ENCODE results near the gene IQCM. TPM values are rescaled to one million over a fixed set of nuclear protein-coding genes. Genes with fewer than 3 reads are reported as not detected.

The IQCM gene
- total RNA-seq, 1 donor from 2014 or later: not detected

DNA sequence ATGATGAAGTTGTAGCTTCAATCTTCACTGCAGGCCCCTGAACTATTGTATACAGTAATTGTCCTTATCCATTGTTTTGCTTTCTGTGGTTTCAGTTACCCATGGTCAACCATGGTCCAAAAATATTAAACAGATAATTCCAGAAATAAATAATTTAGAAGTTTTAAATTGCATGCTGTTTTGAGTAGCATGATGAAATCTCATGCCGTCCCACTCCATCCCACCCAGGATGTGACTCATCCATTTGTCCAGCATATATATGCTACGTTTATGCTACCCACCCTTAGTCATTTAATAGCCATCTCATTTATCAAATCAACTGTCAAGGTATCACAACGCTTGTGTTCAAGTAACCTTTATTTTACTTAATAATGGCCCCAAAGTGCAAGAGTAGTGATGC lies 34.5 kb downstream of the IQCM start:
- DNase-seq (ENCODE audit: extremely low read depth, low read depth, low spot score): no peak

DNA sequence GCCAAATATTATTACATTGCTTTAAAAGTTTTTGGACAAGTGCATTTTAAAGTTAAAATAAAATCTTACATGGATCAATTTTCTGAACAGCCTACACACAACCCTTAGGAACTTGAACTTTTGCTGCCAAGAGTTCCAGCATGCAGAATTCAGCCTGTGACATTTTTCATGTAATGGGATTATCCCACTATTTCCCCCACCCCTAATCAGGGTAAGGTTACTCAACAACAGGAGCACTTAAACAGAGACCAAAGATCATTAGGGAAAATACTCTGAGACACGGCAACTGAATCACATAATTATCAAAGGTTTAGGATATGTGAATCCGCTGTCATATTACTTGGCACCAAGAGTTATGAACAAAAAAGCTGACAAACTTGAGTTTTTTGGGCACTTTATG lies 47.2 kb downstream of the IQCM start:
- DNase-seq (ENCODE audit: extremely low read depth, low read depth, low spot score): no peak

DNA sequence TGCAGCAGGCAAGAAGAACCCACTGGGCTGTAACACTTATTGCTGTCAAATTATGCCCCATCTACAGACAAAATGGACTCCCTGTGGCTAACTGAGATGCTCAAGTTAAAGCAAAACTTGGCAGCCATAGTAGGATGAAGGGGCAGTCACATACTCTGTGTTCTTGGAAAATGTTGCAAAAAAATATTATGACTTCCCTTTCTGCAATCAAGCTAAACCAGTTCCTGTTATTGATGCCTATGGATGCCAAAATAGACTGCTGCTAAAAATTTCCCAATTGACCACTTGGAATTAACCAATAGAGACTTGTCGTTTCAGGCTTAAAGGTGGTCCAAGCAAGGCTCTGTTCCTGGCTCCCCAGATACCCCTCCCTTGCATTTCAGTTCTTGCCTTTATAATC lies 49.5 kb downstream of the IQCM start:
- DNase-seq (ENCODE audit: extremely low read depth, low read depth, low spot score): no peak

DNA sequence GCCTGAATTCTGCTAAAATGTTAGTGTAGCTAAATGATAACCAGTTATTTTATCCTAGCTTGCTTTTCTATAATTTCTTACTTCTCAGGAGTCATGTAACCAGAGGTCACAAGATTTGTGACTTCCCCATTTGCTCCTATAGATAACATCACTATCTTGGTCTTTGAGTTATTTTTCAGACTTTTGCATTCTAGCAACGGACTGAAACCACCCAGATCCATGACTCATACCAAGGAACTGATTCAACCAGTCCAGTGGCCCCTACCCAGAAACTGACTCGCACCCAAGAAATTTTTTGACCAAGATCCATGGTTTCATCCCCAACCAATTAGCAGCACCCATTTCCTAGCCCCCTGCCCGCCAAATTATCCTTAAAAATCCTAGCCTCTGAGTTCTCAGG lies 50.0 kb downstream of the IQCM start:
- no peak for DNase-seq (ENCODE audit: extremely low read depth, low read depth, low spot score)

DNA sequence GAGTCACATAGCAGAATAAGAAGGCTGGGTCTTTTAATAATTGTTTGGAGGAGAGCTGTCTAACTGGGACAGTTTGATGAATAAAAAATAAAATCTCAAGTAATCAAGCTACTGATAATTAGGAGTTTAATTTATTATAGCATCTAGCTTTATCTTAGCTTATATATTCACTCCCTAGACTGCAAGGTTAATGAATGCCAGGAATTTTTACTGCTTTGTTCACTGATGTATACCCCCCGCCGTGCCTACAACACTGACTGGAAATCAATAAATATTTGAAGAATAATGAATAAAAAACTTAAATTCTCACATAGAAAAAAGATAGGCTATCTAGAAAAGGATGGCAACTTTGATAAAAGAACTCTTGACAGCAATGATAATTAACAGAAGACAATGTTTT lies 59.7 kb downstream of the IQCM start:
- no peak for DNase-seq (ENCODE audit: extremely low read depth, low read depth, low spot score)

DNA sequence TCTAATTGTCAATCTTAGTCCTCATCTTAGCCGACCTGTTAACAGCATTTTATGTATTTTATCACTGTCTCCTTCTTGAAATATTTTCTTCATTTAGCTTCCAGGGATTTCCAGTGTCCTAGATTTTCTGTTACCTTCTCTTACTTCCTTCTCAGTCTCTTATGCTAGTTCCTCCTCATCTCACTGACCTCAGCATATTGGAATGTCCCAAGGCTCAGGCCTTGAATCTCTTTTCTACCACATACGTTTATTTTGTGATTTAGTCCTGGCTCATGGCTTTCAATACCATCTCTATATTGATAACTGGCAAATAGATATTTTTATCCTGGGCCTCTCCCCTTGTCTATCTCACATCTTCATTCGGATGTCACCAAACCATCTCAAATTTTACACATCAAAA lies 61.1 kb downstream of the IQCM start:
- DNase-seq (ENCODE audit: extremely low read depth, low read depth, low spot score): no peak

DNA sequence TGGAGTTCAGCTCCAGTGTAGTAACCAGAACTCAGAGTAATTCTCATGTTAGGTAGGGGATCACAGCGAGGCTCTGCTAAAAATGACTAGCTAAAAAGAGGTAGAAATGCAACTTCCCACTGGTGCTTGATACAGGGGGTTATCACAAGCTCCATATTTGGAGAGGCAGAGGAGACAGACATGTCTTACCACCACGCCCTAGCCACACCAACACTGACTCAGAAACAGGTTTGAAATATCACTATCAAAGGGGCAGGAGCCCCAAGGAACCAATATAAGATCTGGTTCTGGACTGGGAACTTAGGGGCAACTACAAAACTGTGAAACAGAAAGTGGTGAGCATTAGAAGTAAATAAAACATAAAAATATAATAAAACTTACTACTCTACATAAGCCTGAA lies 62.9 kb downstream of the IQCM start:
- no peak for DNase-seq (ENCODE audit: extremely low read depth, low read depth, low spot score)

DNA sequence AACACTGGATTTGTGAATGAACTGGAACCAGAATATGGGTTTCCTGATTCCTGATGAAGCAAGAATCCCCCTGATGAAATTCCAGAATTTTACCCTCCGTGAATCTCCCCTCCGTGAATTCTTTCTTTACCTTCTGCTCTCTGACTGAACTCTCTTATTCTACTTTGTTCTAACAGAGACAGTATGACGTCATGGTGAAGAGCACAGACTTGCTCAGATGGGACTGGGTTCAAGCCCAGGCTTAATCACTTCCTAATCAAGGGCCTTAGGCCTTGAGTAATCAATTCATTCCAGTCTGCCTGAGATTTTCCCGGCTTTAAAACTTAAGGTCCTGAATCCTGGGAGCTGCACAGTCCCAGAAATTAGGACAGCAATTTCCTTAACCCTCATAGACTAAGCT lies 64.5 kb downstream of the IQCM start:
- DNase-seq (ENCODE audit: extremely low read depth, low read depth, low spot score): no peak

DNA sequence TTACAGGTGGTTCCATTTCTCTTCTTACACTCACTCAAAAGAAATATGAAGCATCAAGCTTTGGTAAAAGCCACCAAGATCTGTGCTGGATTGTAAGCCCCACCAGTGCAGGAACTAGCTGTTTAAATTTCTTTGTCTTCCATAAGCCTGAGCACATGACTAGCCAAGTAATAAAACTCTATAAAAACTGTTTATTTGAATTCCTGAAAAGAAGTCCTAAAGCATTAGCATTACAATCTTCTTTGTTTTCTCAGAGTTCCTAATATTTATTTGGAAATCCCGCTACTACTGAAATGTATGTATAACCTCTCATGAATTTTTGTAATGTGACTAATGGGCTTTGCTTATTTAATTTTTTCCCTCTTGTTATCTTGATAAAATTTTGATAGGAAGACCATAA lies 65.9 kb downstream of the IQCM start:
- DNase-seq (ENCODE audit: extremely low read depth, low read depth, low spot score): no peak

DNA sequence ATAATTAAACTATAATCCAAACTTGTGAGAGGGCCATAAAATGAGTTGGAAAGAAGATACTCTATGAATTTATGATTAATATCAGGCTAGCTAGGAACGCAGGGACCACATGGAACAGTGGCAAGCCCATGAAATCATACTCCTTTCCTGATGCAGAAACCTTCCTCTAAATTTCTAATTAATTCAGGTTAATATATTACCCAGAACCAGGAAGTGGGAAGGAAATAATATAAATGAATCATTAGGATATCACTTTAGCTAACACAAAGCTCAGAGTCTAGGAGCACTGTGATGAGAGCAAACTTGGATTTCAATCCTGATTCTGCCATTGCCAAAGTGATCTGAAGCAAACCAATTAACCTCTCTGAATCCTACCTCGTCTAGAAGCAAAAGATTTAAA lies 68.0 kb downstream of the IQCM start:
- no peak for DNase-seq (ENCODE audit: extremely low read depth, low read depth, low spot score)

DNA sequence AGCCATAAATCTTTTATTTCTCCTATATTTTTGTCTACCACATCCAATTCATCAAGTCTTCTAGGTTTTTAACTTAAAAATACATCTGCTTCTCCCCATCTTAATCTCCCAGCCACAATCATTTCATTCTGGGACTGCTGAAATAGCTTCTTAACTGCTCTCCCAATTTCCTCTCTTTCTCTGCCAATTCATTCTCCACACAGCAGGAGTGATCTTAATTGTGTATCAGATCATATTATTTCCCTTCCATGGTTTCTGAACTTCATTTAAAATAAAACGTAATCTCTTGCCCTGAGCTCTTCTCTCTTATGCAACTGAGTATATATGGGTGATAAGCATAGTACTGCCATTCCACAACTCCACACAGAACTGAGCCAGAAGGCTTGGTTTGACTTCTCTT lies 69.4 kb downstream of the IQCM start:
- DNase-seq (ENCODE audit: extremely low read depth, low read depth, low spot score): no peak

DNA sequence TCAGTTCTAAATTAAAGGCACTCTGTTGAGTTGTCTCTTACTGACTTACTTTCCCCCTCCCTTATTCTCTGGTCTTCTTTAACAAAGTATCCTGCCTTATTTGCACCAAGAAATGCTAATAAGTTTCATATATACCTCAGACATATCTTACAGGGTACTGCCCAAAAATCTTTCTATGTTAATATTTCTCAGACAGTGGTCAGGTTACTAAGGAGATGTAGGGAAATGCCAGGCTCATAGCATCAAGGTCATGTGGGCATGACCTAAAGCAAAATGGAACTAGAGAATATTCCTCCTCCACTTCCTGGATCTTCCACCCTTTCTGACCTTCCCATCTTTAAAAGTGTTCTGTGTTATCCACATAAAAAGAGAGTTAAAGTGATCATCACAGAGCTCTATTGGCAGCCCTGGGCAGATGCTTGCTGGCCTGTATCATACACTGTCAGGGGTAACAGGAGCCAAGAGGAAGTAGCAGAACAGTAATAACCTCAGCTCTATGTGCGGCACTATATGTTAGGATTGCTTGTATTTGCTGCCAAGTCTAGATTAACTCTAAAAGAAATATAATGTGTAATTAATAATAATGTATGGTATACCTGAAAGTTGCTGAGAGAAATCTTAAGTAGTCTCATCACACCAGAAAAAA lies 74.3 kb downstream of the IQCM start:
- no peak for DNase-seq (ENCODE audit: extremely low read depth, low read depth, low spot score)

DNA sequence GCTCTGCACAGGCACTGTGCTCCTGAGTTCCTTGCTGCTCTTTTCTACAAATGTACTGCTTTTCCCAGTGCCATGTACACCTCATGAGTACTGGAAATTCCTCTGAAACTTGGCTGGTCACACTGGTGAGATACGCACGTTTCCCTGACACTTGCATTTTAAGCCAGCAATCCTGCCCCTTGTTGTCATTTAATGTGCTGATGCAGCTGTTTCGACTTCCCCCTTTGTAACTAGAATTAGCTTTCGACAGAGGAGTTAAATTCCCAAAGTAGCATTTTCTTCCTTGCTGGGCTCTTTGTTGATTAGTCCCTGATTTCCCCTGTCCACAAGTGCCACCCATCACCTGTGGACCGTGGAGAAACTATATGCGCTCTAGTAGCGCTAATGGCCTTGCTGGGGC lies 77.5 kb downstream of the IQCM start:
- no peak for DNase-seq (ENCODE audit: extremely low read depth, low read depth, low spot score)

DNA sequence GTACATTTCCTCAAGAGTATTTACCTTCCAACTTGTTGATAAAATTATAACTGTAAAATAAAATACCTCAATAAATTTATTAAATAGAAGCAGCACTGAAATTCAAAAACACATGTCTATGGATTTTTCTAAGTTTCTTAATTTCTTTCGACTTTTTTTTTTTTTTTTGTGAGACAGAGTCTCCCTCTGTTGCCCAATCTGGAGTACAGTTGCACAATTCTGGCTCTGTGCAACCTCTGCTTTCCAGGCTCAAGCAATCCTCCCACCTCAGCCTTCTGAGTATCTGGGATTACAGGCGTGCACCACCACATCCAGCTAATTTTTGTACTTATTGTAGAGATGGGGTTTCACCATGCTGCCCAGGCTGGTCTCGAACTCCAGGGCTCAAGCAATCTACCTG lies 79.8 kb downstream of the IQCM start:
- DNase-seq (ENCODE audit: extremely low read depth, low read depth, low spot score): no peak

DNA sequence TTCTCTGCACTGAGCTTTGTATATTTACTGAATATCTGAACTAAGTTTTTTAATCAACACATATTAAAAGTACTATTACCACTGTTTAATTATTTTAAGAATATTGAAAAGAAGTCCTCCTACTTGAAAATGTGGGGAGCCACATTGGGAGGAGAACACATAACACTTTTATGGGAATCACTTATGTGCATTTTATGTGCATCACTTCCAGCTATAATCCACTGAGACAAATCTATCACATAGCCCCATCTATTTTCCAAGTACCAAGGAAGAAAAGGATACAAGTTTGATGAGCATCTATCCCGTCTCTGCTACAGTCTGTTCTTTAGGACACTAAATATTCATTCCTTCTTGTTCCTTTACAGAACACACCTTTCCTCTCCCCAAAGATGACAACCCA lies 87.2 kb downstream of the IQCM start:
- no peak for DNase-seq (ENCODE audit: extremely low read depth, low read depth, low spot score)

DNA sequence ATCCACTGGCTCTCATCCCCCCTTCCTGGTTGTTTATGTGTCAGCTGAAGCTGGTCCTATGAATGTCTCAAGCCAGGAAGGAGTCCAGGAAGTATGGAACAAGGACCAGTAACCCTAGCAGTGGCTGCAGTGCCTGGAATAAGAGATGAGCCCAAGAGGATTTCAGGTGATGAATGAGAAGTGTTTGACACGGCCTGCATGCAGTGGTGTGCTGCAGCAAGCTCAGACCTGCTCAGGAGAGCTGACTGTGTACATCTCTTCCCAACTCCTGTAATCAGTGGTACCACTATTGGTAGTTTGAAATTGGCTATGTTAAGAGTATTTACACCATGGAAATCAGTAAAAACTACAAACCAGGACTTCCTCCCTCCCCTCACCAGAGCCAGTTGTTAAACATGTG lies 88.0 kb downstream of the IQCM start:
- no peak for DNase-seq (ENCODE audit: extremely low read depth, low read depth, low spot score)

DNA sequence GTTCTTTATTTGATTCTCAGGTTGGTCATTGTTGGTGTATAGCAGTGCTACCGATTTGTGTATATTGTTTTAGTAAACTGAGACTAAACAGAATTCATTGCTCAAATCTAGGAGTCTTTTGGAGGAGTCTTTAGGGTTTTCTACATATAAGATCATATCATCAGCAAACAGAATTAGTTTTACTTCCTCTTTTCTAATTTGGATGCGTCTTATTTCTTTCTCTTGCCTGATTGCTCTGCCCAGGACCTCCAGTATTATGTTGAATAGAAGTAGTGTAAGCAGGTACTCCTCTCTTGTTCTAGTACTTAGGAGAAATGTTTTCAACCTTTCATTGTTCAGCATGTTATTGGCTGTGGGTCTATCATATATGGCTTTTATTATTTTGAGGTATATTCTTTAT lies 92.6 kb downstream of the IQCM start:
- no peak for DNase-seq (ENCODE audit: extremely low read depth, low read depth, low spot score)

DNA sequence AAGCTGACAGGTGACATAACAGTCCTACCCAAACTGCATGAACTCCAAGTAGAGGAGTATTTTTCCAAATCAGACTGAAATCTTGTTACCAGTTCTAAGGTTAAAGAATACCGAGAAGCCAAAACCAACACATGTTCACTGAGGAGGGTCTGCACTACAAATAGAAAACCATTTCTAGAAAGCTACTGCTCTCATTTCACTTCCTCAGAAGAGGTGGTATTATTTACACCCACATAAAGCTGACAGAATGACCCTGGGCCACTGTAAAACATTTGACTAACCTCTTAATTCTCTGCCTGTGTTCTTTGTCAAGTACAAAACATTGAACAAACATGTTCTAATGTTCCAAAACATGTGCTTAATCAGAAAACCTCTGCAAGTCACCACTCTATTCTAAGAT lies 95.8 kb downstream of the IQCM start:
- DNase-seq (ENCODE audit: extremely low read depth, low read depth, low spot score): no peak

DNA sequence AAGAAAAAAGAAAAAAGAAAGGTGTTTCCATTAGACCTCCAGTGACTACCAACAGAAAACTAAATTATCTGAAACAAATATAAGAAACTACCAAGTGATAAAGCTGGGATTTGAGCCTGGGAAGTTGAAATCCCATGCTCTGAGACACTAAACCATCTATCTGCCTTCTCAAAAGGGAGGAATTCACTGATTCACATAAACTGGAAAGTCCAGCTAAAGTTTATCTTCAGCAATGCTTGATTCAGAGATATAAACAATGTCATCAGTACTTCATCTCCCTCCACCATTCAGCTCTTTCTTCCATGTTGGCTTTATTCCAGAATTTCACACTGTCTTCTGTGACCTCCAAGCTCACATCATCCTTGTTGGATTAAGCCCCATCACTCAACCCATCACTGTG lies 96.3 kb downstream of the IQCM start:
- DNase-seq (ENCODE audit: extremely low read depth, low read depth, low spot score): no peak

DNA sequence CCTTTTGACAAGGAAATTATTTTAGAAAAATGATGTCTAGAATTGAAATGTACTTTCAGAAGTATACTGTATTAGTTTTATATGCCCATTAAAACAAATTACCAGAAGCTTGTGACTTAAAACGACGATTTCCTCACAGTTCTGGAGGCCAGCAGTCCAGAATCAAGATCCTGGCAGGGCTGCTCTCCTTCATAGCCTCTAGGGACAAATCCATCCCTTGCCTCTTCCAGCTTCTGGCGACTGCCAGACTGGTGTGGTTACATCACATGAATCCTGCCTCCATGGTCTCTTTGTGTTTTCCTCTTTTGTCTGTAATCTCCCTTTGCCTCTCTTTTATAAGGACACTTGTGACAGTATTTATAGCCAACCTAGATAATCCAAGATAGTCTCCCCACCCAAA lies 97.1 kb downstream of the IQCM start:
- no peak for DNase-seq (ENCODE audit: extremely low read depth, low read depth, low spot score)

DNA sequence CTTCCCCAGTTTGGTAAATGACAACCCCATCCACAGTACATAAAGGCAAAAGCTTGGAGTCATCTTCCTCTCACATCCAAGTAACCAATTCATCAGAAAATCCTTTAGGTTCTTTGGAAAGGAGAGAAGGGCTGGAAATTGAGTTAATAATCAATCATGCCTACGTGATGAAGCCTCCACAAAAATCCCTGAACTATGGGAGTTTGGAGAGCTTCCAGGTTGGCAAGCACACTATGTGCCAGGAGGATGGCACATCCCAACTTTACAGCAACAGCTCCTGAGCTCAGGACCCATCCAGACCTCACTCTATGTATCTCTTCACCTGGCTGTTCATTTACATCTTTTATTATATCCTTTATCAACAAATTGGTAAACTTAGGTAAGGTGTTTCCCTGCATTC lies 98.9 kb downstream of the IQCM start:
- DNase-seq (ENCODE audit: extremely low read depth, low read depth, low spot score): no peak

DNA sequence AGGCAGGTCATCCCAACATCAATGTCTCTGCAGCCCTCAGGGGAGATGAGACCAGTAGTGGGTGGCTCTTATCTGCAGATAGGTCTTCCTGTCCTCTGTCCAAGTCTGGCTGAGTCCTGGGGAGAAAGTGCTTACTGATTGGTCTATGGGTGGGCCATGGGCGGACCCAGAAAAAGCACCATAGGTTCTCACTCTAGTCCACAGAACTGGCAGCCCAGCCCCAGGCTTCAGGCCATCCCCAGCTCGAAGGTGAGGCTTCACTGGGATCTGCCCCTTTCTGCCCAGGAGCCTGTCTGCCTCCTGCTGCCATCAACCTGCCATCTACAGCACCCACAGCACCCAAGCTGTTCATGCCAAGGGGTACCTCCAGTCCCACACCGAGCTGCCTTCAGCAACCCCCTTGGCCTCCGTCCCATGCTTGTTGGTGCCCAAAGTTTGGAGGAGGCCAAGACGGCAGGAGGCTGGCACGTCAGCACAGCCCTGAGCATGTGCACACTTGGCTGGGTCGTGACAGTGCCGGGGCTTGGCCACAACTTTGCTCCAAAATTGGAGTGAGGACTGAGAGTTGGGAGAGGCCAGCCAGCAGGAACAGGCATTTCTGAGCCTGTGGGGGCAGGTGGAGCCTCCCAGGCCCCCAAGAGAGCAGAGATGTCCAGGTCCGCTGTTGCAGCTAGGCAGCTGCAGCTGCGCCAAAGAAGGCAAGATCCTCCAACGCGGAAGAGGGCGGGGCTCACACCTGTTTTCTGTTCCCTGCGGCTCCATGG lies 99.6 kb downstream of the IQCM start:
- no peak for DNase-seq (ENCODE audit: extremely low read depth, low read depth, low spot score)

DNA sequence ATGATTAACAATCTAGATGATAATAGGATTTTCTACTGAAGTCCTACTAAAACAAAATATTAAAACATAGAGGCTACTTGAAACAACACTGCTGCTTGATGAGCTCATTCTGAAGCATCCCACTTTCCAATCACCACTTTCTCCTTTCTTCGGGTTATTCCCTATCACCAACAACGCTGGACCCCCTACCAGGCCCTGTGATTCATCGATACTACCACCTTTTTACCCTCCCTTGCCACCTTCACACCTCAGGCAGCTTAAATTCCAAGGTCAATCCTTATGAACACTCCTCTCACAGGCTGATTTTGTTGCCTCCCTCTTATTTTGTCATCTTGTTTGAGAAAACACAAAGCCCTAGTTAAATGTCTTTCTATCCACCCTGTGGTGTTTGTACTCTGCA lies 102.6 kb downstream of the IQCM start:
- DNase-seq (ENCODE audit: extremely low read depth, low read depth, low spot score): no peak
